Left colon (tissue), 2 donors: ENCODE data around the gene AKNA. TPM values are rescaled to one million over a fixed set of nuclear protein-coding genes. Genes with fewer than 3 reads are reported as not detected.
"Not testable (repeated sequence)": the region's sequence is repeated elsewhere in the genome, so short reads cannot be mapped to it uniquely, and the experiment has no call there.

ENCODE experiments used
- ATAC-seq: fragments of 200-7000 bp; cut with Tn5 transposase; one replicate; pipeline ENCODE4 v1.9.1; 2020; ENCODE audit warnings: mild to moderate bottlenecking, moderate library complexity
- DNase-seq, 2 donors: peaks; one replicate each; pipeline ENCODE4 v3.0.0-alpha.2; 2020
- intact Hi-C, 2 donors: fragments of 100-400 bp; cut with DNase I in 1 of 2; cut with micrococcal nuclease in 1 of 2; formaldehyde crosslinking; loops; one replicate each; pipeline versions ENCODE4 v1.11.2 to v1.14.0; 2022; cut with DNase I, micrococcal nuclease
- total RNA-seq, 2 donors: library from RNA; stranded (reverse); fragmentation: NEBNext Ultra II Directional; extraction: Animal tissue kit (Norgen Biotek cat#: 25700); gene quantifications; one replicate each; pipeline ENCODE4 v1.2.1, GENCODE V29; 2021
- donor health status: DM: no; HTN: no; CAD: no.
- donor health status: DM: yes; HTN: yes; CAD: no.

The AKNA gene
- total RNA-seq, 2 donors from 2014 or later: 32.4 to 35.9 TPM

DNA sequence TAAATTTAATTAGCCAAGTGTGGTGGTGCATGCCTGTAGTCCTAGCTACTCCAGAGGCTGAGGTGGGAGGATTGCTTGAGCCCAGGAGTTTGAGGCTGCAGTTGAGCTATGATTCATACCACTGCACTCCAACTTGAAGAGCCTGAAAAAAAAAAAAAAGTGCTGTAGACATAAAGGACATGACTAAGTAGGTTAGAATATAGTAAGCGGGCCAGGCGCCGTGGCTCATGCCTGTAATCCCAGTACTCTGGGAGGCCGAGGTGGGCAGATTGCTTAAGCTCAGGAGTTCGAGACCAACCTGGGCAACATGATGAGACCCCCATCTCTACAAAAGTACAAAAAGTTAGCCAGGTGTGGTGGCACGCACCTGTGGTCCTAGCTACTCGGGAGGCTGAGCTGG lies 67.1 kb downstream of the AKNA start:
- ATAC-seq, intact Hi-C loops: not testable (repeated sequence)
- peak in 1 of 2 donors; percentile 6 for DNase-seq

DNA sequence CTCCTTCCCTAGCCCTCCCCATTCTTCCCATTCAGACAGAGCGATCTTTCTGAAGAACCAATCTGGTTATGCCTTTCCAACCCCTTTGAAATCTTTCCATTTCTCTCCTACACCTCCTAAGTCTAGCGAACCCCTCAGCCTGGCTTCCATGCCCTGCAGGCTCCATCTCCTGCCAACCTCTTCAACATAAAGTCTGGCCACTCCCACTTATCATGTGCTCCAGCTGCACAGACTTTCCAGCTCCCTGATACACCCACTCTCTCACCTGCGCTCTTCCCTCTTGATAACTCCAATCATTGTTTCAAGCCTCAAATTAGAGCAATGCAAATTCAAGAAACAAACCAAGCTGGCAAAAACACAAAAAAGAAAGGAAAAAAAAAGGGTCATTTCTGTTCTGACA lies 68.6 kb downstream of the AKNA start:
- intact Hi-C loops: no loop called here
- DNase-seq: peak in 1 of 2 donors; percentile 5
- ATAC-seq: peak; percentile 52

- DNase-seq: no peak
- ATAC-seq: no peak
Measured at GRCh38 chr9:114318416-114318815, 69.4 kb downstream of the AKNA start.

GRCh38 chr9:114317665-114318357 lies 70.0 kb downstream of the AKNA start:
- no peak for ATAC-seq
- intact Hi-C loops: no loop called here
- DNase-seq: no peak

More at GRCh38 chr9:114318416-114318815, 69.4 kb downstream of the AKNA start:
- intact Hi-C loops: no loop called here

DNA sequence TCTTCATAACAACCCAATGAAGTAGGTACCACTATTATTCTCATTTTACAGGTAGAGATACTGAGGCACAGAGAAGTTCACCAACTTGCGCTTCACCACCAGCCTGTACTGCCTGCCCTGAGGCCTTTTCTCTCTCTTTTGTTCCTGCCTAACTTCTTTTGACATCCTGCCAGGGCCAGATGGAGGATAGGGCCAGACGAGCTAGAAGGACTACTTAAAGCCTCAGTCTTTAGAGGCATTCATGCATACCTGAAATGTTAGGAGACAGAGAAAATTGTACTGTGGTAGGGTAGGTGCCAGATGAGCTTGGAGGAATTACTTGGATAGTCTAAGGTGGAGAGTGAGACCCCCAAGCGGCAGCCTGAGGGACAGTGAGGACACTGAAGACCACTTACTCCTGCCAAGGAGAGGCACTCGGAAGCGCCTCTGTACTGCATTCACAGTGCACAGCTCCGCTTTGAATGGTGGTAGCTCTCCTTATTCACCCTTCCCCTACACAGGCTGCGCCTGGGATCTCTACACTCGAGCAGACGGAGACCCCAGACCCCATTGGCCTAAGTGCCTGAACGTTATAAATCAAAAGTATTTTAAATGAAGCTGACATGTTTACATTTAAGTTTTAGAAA lies 71.1 kb downstream of the AKNA start:
- ATAC-seq (no peak), DNase-seq (peak in 1 of 2 donors; percentile 5)
- intact Hi-C loops: no loop called here

DNA sequence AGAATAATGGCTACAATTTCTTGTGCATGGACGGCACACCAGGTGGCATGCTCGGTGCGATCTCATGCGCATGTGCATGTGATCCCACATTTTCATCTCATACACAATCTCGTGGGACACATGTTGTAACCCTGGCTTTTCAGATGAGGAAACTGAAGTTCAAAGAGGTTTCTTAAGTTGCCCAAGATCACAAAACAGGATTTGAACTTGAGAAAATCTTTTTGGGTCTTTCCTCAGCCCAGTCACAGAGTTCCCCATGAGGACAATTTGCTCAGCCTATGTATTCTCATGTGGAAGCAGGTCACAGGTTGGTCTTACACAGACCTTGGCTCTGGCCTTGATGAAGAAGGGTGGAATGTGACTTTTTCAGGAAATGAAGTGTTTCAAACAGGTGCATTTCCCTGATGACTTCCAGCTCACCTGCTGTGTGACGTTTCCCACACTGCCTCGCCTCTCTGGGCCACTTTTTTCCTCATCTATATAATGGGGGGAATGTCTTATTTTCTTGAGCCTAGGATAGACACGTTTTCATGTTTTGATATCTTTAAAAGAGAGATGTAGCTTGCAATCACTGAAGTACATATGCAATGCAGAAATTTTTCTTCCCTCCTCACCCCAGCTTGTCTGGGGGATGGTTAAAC lies 71.9 kb downstream of the AKNA start:
- ATAC-seq (no peak), DNase-seq (no peak)
- intact Hi-C loops: no loop called here

GRCh38 chr9:114314881-114315722 lies 72.7 kb downstream of the AKNA start:
- ATAC-seq: no peak
- intact Hi-C loops: no loop called here
- peak in 1 of 2 donors; percentile 5 for DNase-seq

DNA sequence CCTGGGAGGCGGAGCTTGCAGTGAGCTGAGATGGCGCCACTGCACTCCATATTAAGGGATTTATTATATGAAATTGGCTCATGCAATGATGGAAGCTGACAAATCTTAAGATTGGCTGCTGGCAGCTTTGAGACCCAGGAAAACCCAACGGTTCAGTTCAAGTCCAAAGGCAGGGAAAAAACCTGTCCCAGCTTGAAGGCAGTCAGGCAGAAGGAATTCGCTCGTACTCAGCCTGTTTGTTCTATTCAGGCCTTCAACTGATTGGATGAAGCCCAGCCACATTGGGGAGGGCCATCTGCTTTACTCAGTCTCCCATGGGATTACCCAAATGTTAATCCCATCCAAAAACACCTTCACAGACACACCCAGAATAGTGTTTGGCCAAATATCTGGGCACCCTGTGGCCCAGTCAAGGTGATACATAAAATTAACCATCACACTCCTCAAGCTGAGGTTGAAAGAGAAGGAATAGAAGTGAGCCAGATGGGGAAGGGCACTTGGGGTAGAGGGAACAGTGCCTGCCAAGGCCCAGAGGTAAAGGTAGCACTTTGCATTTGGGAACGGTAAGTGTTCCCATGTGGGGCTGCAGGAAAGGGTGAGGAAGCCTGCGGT lies 73.4 kb downstream of the AKNA start:
- intact Hi-C loops: no loop called here
- ATAC-seq (no peak), DNase-seq (no peak)

GRCh38 chr9:114313186-114313585 lies 74.6 kb downstream of the AKNA start:
- DNase-seq (peak in 1 of 2 donors; percentile 3), ATAC-seq (no peak)
- intact Hi-C loops: no loop called here

GRCh38 chr9:114312513-114312875 lies 75.3 kb downstream of the AKNA start:
- ATAC-seq: no peak
- DNase-seq: peak in 1 of 2 donors; percentile 18
- intact Hi-C loops: no loop called here

DNA sequence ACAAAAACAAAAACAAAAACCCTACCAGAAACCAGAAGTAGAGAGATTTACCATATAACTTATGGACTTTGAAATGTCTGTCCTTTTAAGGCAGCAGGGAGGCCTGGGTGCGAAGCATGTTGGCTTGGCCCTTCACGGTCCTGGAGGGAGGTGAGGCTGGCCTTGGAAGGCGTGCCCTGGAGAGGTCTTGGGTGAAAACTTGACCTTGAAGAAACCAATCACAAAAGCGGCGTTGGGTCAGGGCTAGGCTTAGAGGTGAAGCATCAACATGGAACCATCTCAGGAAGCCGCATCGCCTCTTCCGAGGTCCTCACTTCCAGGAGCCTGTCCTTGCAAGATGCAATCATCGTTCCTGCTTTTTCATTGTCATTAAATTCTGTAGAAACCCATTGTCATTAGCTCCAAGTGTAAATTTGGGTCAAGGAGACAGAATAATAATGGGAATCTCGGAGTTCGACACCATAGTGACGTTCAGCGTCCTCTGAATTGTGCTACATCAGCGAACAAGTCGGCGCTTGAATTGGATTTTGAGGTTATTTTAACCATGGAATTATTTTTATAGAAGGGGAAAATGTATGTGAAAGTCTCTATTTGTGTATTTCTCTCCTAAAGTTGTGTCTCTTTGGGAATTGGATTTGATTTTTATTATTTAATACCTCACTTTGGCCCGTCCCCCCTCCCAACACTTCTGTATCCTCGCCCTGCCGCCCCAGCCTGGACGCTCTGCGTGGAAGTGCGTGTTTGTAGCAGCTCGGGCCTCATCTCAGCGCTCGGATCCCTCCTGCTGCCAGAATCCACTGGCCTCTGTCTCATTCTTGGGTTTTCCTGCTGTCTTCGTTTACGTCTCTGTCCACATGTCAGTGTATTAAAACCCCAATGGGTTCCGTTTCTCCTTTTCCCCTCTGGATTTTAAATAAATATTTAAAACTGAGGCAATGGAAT lies 75.9 kb downstream of the AKNA start:
- intact Hi-C loops: no loop called here
- no peak for ATAC-seq
- peak in 1 of 2 donors; percentile 8 for DNase-seq

- DNase-seq (peak in 1 of 2 donors; percentile 6), ATAC-seq (no peak)
- intact Hi-C loops: no loop called here
Measured at GRCh38 chr9:114310471-114311450, 77.0 kb downstream of the AKNA start.

- intact Hi-C loops: no loop called here
- peak in 1 of 2 donors; percentile 4 for DNase-seq
Measured at GRCh38 chr9:114309096-114309495, 78.7 kb downstream of the AKNA start.

DNA sequence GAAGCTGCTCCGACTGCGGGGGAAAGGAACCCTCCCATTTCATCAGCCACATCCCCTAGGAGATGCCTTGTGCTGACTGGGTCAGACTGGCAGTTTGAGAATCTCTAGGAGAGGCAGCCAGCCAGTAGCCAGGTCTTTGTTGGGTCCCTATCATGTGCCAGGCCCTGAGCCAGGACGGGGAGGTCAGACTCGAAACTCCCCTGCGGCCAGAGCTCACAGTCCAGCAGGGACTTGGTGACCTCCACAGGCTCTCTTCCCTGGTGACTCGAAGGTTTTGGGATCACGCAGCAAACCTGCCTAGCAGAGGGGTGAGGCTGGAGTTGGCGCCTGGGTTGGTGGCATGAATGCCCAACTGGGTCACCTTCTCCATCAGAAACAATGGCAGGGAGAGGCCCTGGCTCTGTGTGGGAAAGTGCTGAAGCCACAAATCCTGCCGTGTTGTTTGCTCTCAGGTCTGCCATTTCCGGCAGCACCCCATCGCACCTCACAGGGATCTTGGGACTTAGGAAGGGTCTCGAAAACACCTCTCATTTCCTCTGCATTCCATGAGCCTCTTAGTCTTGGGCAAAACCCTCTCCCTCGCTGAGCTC lies 79.3 kb downstream of the AKNA start:
- ATAC-seq (no peak), DNase-seq (peak in 1 of 2 donors; percentile 4)
- intact Hi-C loops: no loop called here

More at GRCh38 chr9:114309096-114309495, 78.7 kb downstream of the AKNA start:
- no peak for ATAC-seq

GRCh38 chr9:114307899-114308267 lies 79.9 kb downstream of the AKNA start:
- intact Hi-C loops: no loop called here
- no peak for ATAC-seq
- no peak for DNase-seq

DNA sequence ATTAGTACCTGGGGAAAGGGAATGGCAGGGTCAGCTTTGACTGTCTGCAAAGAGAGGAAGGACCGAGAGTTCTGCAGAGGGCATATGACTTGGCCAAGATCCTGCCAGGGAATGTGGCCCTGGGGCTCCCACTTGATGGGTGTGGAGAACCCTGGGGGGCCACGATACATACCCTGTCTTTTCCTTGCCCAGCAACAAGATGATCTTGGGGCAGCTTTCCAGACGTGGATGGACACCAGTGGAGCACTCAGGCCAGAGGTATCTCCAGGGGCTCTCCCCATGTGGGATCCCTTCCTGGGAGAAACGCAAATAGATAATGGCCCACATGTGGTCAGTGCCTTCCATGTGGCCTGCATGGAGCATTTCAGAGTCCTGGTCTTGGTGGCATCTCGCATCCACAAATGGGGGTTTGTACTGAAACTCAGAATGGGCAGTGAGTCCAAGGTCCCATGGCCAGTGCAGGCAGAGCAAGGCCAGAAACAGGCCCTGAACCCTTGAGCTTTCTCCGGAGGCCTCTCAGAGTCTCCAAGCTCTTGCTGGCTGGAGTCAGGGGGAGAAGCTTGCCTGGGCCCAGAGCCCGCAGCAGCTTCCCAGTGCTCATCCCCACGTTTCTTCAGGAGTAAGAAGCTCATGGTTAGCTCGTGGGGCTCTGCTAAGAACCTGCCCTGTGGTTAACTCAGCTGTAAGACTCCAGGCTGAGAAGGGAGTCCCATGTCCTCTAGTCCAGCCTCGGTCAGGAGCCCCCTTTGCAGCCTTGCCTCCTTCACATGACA lies 83.2 kb downstream of the AKNA start:
- DNase-seq: peak in 1 of 2 donors; percentile 15
- intact Hi-C loops: no loop called here
- no peak for ATAC-seq
